Measurements from ENCODE around the gene TNFSF9.

Gene TNFSF9, protein sequence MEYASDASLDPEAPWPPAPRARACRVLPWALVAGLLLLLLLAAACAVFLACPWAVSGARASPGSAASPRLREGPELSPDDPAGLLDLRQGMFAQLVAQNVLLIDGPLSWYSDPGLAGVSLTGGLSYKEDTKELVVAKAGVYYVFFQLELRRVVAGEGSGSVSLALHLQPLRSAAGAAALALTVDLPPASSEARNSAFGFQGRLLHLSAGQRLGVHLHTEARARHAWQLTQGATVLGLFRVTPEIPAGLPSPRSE

DNA sequence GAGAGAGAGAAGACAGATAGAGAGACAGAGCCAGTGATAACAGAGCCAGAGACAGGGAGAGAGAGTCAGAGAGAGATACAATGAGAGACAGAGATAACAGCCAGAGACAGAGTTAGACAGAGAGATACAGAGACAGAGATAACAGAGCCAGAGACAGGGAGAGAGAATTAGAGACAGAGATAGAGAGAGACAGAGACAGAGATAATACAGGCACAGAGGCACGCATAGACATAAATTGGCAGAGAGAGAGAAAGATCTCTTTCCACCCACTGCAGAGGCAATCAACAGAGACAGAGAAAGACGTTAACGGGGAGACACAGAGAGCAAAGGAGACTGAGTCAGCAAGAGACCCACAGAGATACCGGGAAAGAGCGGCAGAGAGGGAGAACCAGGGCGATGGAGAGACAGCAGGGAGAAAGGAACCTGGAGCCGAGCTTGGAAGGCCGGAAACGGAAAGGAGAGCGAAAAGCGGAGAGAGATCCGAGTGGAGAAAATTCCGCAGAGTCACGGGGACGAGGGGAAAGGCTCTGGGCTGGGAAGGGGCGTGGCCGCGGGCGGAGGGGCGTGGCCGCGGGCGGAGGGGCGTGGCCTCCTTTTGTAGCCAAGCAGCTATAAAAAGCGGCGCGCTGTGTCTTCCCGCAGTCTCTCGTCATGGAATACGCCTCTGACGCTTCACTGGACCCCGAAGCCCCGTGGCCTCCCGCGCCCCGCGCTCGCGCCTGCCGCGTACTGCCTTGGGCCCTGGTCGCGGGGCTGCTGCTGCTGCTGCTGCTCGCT lies at the start of gene TNFSF9:
TSS of gene TNFSF9 (plus strand) at position 641 of the 777 bp plus-strand sequence. CDS start at position 652, 11 bp downstream.
- DNase-seq (ENCODE audit: low read depth, low spot score), result no peak

DNA sequence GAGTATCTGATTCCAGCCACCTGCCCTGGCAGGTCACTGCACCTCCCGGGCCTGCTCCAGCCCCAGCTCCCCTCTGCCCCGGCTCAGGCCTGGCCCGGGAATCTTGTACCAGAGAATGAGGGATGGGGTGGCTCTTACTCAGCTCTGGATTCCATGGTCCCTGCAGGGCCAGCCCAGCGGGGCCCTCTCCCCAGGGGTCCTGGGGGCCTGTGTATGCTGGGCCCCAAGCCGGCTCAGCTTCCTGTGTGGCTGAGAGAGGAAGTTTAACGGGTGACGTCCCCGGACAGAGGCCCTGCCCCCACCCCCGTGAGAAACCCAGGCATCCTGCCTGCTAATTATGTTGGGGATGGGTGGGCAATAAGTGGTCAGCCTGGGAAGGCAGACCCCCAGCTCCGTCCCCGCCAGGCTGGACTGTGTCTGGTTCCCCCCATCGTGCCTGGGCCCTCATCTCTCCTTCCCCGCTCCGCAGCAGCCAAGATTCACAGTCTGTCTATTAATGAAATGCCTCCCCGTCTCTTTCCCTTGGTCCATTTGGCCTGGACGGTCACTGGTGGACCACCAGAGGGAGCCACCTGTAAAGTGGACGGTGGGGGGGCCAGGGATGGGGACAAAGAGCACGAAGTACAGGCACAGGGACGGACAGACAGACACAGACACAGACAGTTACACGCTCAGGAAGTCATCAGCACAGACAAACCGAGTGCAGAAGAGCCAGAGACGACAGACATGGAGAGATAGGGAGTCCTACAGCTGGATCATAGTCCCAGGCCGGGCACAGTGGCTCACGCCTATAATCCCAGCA lies 49.1 kb upstream of the TNFSF9 start, which contains the start of gene DENND1C:
TSS of gene DENND1C (minus strand) at position 247 of the 802 bp plus-strand sequence. CDS start at position 155, 92 bp downstream.
- DNase-seq (ENCODE audit: low read depth, low spot score), result no peak

DNA sequence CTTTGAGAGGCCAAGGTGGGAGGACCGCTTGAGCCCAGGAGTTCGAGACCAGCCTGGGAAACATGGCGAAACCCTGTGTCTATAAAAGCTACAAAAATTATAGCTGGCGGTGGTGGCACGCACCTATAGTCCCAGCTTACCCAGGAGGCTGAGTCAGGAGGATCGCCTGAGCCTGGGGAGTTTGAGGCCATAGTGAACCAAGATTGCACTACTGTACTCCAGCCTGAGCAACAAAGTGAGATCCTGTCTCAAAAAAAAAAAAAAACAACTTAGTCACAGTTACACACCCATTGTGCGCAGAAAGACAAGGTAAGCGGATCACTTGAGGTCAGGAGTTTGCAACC lies 48.5 kb upstream of the TNFSF9 start:
- DNase-seq (ENCODE audit: low read depth, low spot score), result no peak

DNA sequence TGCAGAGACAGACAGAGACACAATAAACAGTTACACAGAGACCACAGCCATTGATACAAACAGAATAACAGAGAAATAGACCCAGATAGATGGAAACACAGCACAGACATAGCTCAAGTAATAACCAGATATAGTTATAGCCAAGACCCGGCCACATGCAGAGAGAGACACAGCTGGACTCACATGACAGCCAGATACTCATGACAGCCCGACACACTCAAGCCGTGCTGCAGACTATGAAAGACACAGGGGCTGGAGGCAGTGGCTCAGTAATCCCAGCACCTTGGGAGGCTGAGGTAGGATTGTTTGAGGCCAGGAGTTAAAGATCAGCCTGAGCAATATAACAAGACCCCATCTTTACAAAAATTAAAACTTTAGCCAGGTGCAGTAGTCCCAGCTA lies 47.6 kb upstream of the TNFSF9 start:
- no peak for DNase-seq (ENCODE audit: low read depth, low spot score)

DNA sequence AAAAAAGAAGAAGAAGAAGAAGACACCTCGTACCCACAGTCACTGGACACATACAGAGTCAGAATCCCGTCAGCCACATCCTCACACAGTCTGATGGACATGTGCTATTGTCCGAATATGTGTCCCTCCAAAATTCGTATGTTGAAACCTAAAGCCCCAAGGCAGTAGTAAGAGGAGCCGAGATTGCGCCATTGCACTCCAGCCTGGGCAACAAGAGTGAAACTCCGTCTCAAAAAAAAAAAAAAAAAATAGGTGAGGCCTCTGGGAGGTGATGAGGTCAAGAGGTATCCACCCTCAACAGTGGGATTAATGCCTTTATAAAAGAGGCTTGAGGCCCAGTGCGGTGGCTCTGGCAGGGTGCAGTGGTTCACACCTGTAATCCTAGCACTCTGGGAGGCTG lies 46.6 kb upstream of the TNFSF9 start:
- DNase-seq (ENCODE audit: low read depth, low spot score), result no peak

DNA sequence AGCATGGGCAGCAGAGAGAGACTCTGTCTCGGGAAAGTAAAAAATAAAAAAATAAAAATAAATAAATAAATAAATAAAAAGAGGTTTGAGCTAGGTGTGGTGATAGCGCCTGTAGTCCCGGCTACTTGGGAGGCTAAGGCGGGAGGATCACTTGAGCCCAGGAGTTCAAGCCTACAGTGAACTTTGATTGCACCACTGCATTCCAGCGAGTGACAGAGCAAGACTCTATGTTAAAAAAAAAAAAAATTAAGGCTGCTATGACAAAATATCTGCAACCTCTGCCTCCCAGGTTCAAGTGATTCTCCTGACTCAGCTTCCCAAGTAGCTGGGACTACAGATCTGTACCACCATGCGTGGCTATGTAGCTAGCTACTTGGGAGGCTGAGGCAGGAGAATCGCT lies 46.0 kb upstream of the TNFSF9 start:
- no peak for DNase-seq (ENCODE audit: low read depth, low spot score)

DNA sequence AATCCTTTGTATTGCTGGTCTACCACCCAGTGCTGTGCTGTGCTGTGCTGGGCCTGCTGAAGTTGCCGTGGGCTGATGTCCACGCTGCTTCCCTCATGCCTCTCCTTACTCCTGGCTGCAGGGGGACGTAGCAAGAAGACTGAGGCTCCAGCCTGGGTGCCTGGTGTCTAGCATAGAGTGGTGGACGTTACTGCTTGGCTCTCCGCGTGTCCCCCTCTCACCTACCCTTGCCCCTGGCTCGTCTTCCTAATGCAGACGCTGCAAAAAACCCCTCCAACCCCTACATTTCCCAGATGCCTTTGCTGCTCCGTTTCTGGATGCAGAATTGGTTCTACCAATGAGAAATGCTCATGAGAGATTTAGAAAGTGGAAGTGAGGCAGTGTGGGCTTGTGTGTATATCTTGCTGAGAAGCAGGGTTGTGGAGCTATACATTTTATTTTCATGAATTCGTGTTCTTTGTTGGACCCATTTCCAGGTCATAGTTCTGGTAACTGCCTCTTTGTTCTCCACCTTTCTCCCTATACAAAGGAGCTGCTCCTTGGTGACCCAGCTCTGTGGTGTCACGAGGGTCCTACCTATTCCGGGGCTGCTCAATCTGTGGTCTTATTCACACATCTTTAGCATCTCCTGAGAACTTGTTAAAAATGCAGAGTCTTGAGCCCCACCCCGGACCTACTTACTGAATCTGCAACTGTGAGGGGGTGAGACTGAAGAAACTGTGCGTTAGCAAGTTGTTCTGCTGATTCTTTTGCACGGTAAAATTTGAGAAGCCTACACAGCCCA lies 41.4 kb upstream of the TNFSF9 start:
- no peak for DNase-seq (ENCODE audit: low read depth, low spot score)

DNA sequence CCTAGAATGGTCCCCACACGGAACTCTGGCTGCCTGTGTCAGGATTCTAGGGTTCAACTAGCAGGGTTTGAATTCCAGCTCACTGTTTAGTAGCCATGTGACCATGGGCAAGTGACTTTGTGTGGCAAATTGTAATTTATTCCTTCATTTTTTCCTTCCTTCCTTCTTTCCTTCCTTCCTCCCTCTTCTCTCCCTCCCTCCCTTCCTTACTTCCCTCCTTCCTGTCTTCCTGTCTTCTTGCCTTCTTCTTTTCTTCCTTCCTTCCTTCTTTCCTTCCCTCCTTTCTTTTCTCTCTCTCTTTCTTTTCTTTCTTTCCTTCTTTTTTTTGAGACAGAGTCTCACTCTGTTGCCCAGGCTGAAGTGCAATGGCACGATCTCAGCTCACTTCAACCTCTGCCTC lies 40.7 kb upstream of the TNFSF9 start:
- no peak for DNase-seq (ENCODE audit: low read depth, low spot score)

DNA sequence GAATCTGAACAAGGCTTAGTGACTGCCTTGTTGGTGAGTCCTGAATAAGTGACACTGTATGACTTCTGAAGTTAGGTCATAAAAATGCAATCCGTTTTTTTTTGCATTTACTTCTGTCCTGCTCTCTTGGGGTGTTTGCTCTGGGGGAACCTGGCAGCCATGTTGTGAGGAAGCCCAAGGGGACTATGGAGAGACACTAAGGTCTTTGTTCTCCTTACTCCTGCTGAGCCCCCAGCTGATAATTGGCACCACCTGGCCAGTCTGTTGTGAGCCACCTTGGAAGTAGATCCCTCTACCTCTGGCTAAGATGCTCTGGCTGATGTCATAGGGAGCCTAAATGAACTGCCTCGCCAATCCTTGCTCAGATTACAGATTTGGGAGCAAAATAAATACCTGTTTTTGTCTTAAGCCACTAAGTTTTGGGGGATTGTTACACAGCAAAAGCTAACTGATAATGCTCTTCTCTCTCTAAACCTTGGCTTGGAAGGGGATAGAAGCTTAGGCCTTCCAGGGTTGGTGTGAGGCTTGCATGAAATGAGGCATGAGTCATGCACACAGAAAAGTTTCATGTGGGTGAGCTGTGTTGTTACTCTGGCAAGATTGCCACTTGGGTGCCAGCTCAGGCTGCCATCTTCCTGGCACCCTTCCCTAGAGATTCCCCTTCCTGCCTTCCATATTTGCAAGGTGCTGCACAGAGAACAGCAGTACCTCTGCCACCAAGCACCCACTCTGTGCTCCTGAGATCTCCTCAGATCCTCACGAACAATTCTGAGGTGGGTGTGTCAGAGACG lies 38.8 kb upstream of the TNFSF9 start:
- DNase-seq (ENCODE audit: low read depth, low spot score), result no peak

DNA sequence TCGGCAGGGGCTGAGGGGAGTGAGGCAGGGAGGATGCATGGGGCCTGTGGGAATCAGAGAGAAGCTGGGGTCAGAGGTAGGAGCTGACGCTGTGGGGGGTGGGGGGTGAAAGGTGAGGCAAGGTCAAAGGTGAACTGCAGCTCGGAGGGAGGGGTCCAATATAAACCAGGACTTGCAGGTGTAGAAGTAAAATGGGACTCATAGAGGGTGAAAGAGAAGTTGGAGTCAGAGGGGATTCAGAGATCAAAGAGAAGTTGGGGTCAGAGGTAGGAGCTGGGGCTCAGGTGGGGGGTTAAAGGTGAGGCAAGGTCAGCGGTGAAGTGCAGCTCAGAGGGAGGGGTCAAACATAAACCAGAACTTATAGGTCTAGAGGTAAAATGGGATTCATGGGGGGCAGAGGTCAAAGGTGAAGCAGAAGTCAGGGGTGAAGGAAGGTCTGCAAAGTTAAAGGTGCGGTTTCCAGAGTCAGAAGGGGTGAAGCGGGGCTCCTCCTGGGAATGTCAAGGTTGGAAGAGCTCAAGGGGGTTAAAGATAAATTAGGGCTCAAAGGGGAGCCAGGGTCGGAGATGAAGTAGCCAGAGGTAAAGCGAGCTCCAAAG lies 36.3 kb upstream of the TNFSF9 start:
- DNase-seq (ENCODE audit: low read depth, low spot score), result no peak

DNA sequence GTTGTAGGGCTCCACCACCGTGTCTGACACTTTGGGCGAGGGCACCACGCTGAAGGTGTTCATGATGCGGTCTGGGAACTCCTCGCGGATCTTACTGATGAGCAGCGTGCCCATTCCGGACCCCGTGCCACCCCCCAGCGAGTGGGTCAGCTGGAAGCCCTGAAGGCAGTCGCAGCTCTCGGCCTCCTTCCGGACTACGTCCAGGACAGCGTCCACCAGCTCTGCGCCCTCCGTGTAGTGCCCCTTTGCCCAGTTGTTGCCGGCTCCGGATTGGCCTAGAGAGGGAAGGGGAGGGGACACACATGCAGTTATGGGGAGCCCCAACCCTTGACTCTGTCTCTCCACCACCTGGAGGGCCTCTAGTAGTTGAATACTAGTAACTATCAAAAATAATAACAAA lies 34.9 kb upstream of the TNFSF9 start:
- DNase-seq (ENCODE audit: low read depth, low spot score), result no peak

DNA sequence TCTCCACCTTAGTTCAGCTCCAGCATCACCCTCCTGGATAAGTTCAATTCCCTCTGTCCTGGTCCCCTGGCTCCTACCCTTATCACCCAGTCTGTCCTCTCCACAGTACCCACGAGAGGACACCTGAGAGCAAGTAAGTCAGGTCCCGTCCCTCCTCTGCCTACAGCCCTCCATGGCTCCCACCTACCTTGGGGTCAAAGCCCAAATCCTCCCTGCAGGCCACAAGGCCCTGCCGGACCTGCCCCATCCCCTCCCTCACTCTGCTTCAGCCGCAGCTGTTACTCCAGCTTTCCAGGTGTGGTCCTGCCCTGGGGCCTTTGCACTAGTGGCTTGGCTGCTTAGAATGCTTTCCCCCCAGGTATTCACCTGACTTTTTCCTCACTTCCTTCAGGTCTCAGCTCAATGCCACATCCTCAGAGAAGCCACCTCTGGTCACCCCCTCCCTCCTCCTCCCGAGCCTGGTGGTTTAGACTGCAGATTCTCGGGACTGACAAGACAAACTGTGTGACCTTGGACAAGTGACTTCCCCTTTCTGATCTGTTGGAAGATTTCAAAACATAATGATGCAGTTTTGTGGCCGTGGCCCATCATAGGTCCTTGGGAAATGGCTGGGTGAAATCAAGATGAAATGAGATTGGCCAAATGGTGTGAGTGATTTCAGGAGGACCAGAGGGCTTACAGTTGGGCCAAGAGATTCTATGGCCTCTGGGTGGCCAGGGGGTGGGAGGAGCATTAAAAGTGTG lies 32.4 kb upstream of the TNFSF9 start:
- no peak for DNase-seq (ENCODE audit: low read depth, low spot score)

DNA sequence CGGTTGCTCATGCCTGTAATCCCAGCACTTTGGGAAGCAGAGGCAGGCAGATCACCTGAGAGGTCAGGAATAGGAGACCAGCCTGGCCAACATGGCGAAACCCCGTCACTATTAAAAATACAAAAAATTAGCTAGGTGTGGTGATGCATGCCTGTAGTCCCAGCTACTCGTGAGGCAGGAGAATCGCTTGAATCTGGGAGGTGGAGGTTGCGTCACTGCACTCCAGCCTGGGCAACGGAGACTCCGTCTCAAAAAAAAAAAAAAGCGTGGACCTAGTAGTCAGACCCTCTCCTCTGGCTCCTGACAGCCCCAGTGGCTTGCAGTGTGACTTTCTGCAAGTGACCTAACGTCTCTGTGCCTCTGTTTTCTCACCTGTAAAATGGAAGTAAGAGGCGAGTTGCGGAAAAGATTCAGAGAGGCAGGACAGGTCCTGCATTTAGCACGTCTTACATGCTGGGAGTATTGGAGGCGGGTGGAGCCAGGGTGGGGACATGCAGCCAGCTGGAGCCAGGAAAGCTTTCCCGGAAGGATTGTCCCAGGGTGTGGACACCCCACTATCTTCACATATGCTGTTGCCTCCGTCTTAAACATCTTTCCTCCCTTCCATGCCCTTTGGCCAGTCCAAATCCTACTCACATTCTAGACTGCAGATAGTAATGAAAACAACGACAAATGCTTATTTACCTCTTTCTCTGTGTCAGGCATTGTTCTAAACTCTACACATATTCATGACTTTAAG lies 31.6 kb upstream of the TNFSF9 start:
- DNase-seq (ENCODE audit: low read depth, low spot score), result no peak

DNA sequence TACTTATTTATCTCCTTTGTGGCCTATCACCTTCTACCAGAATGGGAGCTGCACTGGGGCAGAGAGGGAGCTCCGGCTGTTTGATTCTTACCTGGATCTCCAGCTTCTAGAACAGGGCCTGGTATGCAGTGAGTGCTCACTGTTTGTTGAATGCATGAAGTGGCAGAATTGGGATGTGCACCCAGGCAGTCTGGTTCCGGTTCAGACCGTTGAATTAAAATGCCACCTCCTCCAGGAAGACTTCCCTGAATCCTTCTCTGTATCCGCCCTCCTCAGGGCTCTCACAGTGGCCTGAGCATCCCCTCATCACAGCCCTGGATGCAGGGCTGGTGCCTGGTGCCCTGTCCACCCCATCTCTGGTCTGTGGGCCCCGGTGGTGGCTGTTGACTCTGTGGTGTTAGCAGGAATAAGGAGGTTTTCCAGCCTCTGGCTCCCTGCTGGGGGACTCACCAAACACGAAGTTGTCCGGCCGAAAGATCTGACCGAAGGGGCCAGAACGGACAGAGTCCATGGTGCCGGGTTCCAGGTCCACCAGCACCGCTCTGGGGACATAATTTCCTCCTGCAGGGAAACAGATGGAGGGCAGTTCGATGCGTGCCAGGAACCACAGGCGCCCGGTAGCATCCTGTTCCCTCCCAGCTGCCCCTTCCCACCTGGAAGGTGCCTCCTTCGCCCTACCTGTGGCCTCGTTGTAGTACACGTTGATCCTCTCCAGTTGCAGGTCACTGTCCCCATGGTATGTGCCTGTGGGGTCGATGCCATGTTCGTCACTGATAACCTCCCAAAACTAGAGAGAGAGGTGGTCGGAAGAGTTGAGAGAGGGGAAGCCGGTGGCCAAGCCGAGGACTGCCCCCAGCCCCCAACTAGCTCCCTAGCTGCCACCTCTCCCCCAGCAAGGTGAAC lies 29.7 kb upstream of the TNFSF9 start:
- DNase-seq (ENCODE audit: low read depth, low spot score), result no peak

DNA sequence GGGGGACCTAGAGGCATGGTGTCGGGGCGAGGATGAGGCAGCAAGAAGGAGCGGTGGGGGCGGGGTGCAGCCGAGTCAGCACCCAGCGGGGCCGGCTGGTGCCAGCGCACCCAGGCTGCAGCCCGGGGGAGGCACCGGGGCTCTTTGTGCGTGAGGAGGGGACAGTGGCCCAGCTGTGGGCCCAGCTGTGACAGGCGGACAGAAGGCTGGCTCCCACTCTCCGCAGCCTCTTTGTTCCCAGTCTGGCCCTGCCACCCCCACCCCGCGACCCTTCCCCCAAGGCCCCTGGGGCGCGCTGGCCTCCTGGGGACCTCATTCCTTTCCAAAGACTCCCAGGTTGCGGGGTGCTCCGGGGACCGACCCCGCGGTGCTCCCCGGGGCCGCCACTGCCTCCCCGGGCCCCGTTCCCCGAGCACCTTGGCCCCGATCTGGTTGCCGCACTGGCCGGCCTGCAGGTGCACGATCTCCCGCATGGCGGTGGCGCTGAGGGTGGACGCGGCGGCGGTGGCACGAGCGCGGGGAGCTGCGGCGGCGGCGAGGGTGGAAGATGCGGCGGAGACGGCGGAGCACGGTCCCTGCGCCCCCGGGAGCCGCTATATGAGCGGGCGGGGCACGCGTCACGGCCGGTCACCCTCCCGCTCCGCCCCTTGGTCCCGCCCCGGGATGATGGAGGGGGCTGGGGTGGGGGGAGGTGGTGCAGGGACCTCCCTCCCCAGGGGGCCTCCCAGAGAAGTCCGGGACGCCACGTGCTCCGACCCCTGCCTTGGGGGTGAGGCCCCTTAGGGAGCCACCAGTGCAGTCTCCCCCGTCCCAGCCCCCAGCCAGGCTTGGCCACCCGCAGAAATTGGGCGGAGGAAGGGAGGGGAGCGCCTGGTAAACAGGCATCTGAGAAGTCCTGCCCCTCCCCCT lies 28.8 kb upstream of the TNFSF9 start, which contains the start of gene TUBB4A:
TSS of gene TUBB4A (minus strand) at position 570 of the 909 bp plus-strand sequence. CDS start at position 473, 97 bp downstream.
- DNase-seq (ENCODE audit: low read depth, low spot score), result no peak

DNA sequence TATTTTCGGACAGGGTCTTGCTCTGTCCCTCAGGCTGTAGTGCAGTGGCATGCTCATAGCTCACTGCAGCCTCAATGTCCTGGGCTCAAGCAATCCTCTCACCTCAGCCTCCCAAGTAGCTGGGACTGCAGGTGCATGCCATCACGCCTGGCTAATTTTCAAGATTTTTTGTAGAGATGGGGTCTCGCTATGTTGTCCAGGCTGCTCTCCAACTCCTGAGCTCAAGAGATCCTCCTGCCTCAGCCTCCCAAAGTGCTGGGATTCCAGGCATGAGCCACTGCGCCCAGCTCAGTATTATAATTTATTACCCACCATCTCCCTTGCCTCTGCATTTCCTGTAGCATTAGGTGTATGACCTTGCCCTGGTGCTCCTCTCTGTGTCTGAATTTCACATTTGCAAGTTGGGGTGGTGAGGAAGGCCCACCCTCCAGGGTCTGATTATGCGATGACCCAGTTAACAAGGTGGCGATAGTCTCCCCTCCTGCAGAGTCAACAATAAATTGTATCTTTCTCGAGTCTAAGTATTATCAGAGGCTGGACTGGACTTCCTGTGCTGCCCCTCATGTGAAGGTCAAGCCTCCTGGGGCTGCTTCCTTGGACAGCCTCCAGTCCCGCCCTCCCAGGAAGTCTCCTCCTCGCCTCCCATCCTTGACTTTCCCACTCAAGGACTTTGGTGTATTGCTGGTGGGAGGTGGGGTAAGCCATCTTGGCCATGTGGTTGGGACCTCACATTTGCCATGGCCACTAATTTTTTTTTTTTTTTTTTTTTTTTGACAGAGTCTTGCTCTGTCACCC lies 27.2 kb upstream of the TNFSF9 start:
- no peak for DNase-seq (ENCODE audit: low read depth, low spot score)

Data from smooth muscle cell of the brain vasculature (primary cell).